ENCODE measurements around the gene RAB2B. TPM values are rescaled to one million over a fixed set of nuclear protein-coding genes. Genes with fewer than 3 reads are reported as not detected.

RAB2B gene
- total RNA-seq, 2 donors from 2014 or later: 41.2 to 42.9 TPM

GRCh38 chr14:21505012-21505553 lies 28.3 kb upstream of the RAB2B start:
- no peak overlapping the region for H3K9ac ChIP-seq (ENCODE audit: extremely low read depth, low read length, poor library complexity, severe bottlenecking)
- H3K27me3 ChIP-seq (ENCODE audit: control insufficient read depth, insufficient read depth, low read length, poor library complexity, severe bottlenecking): no peaks in the 10 kb centered on the region
- no peaks in the 10 kb centered on the region for H3K9me3 Mint-ChIP-seq
- no peaks in the 10 kb centered on the region for H3K4me1 ChIP-seq (ENCODE audit: control insufficient read depth, insufficient read depth, low read length)
- peaks cover 10% of the 10 kb centered on the region for H3K4me1 Mint-ChIP-seq
- TF ChIP-seq, protein P1, sequence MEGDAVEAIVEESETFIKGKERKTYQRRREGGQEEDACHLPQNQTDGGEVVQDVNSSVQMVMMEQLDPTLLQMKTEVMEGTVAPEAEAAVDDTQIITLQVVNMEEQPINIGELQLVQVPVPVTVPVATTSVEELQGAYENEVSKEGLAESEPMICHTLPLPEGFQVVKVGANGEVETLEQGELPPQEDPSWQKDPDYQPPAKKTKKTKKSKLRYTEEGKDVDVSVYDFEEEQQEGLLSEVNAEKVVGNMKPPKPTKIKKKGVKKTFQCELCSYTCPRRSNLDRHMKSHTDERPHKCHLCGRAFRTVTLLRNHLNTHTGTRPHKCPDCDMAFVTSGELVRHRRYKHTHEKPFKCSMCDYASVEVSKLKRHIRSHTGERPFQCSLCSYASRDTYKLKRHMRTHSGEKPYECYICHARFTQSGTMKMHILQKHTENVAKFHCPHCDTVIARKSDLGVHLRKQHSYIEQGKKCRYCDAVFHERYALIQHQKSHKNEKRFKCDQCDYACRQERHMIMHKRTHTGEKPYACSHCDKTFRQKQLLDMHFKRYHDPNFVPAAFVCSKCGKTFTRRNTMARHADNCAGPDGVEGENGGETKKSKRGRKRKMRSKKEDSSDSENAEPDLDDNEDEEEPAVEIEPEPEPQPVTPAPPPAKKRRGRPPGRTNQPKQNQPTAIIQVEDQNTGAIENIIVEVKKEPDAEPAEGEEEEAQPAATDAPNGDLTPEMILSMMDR (conservative IDR thresholded peaks at IDR 0.05): no peak
- H3K36me3 ChIP-seq (ENCODE audit: control insufficient read depth, insufficient read depth, low read length): peaks cover 77% of the 10 kb centered on the region
- H3K27ac ChIP-seq (ENCODE audit: low read depth, low read length): no peak overlapping the region
- H3K4me3 ChIP-seq (ENCODE audit: low read length): no peak overlapping the region
- peaks cover 64% of the 10 kb centered on the region for H3K36me3 Mint-ChIP-seq (ENCODE audit: low read depth)
- H3K4me3 Mint-ChIP-seq: no peak overlapping the region
- no peak overlapping the region for H3K27ac Mint-ChIP-seq
- DNase-seq: no peak
- peaks cover 5% of the 10 kb centered on the region for H3K9me3 ChIP-seq (ENCODE audit: control insufficient read depth, low read length)
- no peaks in the 10 kb centered on the region for H3K27me3 Mint-ChIP-seq (ENCODE audit: insufficient read depth)

GRCh38 chr14:21503376-21503775 lies 26.6 kb upstream of the RAB2B start:
- Mint-ChIP-seq H3K27ac (no peak overlapping the region), H3K4me1 (peaks cover 18% of the 10 kb centered on the region), H3K9me3 (no peaks in the 10 kb centered on the region), H3K27me3 (ENCODE audit: insufficient read depth) (no peaks in the 10 kb centered on the region), H3K4me3 (no peak overlapping the region), H3K36me3 (ENCODE audit: low read depth) (peaks cover 67% of the 10 kb centered on the region)
- H3K36me3 ChIP-seq (ENCODE audit: control insufficient read depth, insufficient read depth, low read length): peaks cover 85% of the 10 kb centered on the region
- no peak for DNase-seq
- TF ChIP-seq, protein P1 (conservative IDR thresholded peaks at IDR 0.05): no peak
- no peaks in the 10 kb centered on the region for H3K27me3 ChIP-seq (ENCODE audit: control insufficient read depth, insufficient read depth, low read length, poor library complexity, severe bottlenecking)
- no peak overlapping the region for H3K9ac ChIP-seq (ENCODE audit: extremely low read depth, low read length, poor library complexity, severe bottlenecking)
- no peak overlapping the region for H3K4me3 ChIP-seq (ENCODE audit: low read length)
- peaks cover 5% of the 10 kb centered on the region for H3K9me3 ChIP-seq (ENCODE audit: control insufficient read depth, low read length)
- H3K4me1 ChIP-seq (ENCODE audit: control insufficient read depth, insufficient read depth, low read length): peaks cover 9% of the 10 kb centered on the region
- WGBS, 2 experiments (ENCODE audit: insufficient coverage in 1 of 2, insufficient read length in 1 of 2): 91 to 96% methylated on average over 3 of the region's 4 CpGs
- H3K27ac ChIP-seq (ENCODE audit: low read depth, low read length): no peak overlapping the region

- Histone ChIP-seq H3K9me3 (ENCODE audit: control insufficient read depth, low read length) (no peaks in the 10 kb centered on the region), H3K27me3 (ENCODE audit: control insufficient read depth, insufficient read depth, low read length, poor library complexity, severe bottlenecking) (no peaks in the 10 kb centered on the region), H3K4me1 (ENCODE audit: control insufficient read depth, insufficient read depth, low read length) (peaks cover 9% of the 10 kb centered on the region), H3K9ac (ENCODE audit: extremely low read depth, low read length, poor library complexity, severe bottlenecking) (no peak overlapping the region), H3K36me3 (ENCODE audit: control insufficient read depth, insufficient read depth, low read length) (peaks cover 89% of the 10 kb centered on the region), H3K4me3 (ENCODE audit: low read length) (no peak overlapping the region), H3K27ac (ENCODE audit: low read depth, low read length) (no peak overlapping the region)
- Mint-ChIP-seq H3K9me3 (no peaks in the 10 kb centered on the region), H3K27ac (no peak overlapping the region), H3K4me1 (peaks cover 21% of the 10 kb centered on the region), H3K27me3 (ENCODE audit: insufficient read depth) (no peaks in the 10 kb centered on the region), H3K4me3 (no peak overlapping the region), H3K36me3 (ENCODE audit: low read depth) (peaks cover 68% of the 10 kb centered on the region)
- DNase-seq: no peak
- TF ChIP-seq, protein P1 (conservative IDR thresholded peaks at IDR 0.05): no peak
- WGBS, 2 experiments (ENCODE audit: insufficient coverage in 1 of 2, insufficient read length in 1 of 2): 91% methylated on average over 5 of the region's 5 CpGs
These were observed 24.8 kb upstream of the RAB2B start for GRCh38 chr14:21501568-21501967.
